ENCODE measurements around the gene GALNT15. TPM values are rescaled to one million over a fixed set of nuclear protein-coding genes. Genes with fewer than 3 reads are reported as not detected.

Gene GALNT15
- total and polyA plus RNA-seq, 7 donors = 1.2 to 211 (median 36.6) TPM

GRCh38 chr3:16248556-16248955 is 74.1 kb downstream of the GALNT15 start:
- no peak overlapping the region for H3K4me3 ChIP-seq
- 83 to 90% methylated on average over 5 of the region's 5 CpGs for WGBS, 2 donors
- TF ChIP-seq CTCF (IDR thresholded peaks at IDR 0.05) = no peak
- no peak for TF ChIP-seq EP300 (IDR thresholded peaks at IDR 0.05)
- TF ChIP-seq POLR2AphosphoS5 (IDR thresholded peaks at IDR 0.05) = no peak
- no peak for TF ChIP-seq POLR2A (IDR thresholded peaks at IDR 0.05)
- H3K36me3 ChIP-seq = no peaks in the 10 kb centered on the region
- peaks cover 0 to 19% (median 4%) of the 10 kb centered on the region in 4 donors for H3K4me1 ChIP-seq
- no peak overlapping the region for H3K27ac ChIP-seq
- no peak for DNase-seq
- intact Hi-C loops (cut with DNase I) = loop anchor here (5.0 kb wide), 1 partner anchor 431 kb away; no protein-coding TSS in a partner anchor
- no peaks in the 10 kb centered on the region for H3K9me3 ChIP-seq
- H3K27me3 ChIP-seq = no peaks in the 10 kb centered on the region

GRCh38 chr3:16249336-16249735 is 74.9 kb downstream of the GALNT15 start:
- no peaks in the 10 kb centered on the region for H3K9me3 ChIP-seq
- peaks cover 0 to 16% (median 2%) of the 10 kb centered on the region in 4 donors for H3K4me1 ChIP-seq
- H3K4me3 ChIP-seq = no peak overlapping the region
- intact Hi-C loops (cut with DNase I) = loop anchor here (5.0 kb wide), 1 partner anchor 432 kb away; no protein-coding TSS in a partner anchor
- no peaks in the 10 kb centered on the region for H3K27me3 ChIP-seq
- H3K36me3 ChIP-seq = no peaks in the 10 kb centered on the region
- 48 to 59% methylated on average over 3 of the region's 3 CpGs for WGBS, 2 donors
- no peak overlapping the region for H3K27ac ChIP-seq
- no peak for DNase-seq
- TF ChIP-seq POLR2A (IDR thresholded peaks at IDR 0.05) (no peak), EP300 (IDR thresholded peaks at IDR 0.05) (no peak), POLR2AphosphoS5 (IDR thresholded peaks at IDR 0.05) (no peak), CTCF (IDR thresholded peaks at IDR 0.05) (no peak)

- intact Hi-C loops (cut with DNase I) = loop anchor here (5.0 kb wide), 1 partner anchor 433 kb away; no protein-coding TSS in a partner anchor
- Histone ChIP-seq H3K27me3 (no peaks in the 10 kb centered on the region), H3K36me3 (no peaks in the 10 kb centered on the region), H3K4me1 (peaks cover 0 to 10% (median 0%) of the 10 kb centered on the region in 4 donors), H3K9me3 (no peaks in the 10 kb centered on the region), H3K27ac (no peak overlapping the region), H3K4me3 (no peak overlapping the region)
- 81 to 82% methylated on average over 3 of the region's 3 CpGs for WGBS, 2 donors
- no peak for DNase-seq
- TF ChIP-seq EP300 (IDR thresholded peaks at IDR 0.05) = no peak
- TF ChIP-seq POLR2A (IDR thresholded peaks at IDR 0.05) = no peak
- no peak for TF ChIP-seq CTCF (IDR thresholded peaks at IDR 0.05)
- no peak for TF ChIP-seq POLR2AphosphoS5 (IDR thresholded peaks at IDR 0.05)
Observed at GRCh38 chr3:16249886-16250285, 75.4 kb downstream of the GALNT15 start.

- WGBS, 2 donors = 77 to 87% methylated on average over 9 of the region's 9 CpGs
- no peak for DNase-seq
- no peaks in the 10 kb centered on the region for H3K9me3 ChIP-seq
- intact Hi-C loops (cut with DNase I) = no loop called here
- no peak overlapping the region for H3K27ac ChIP-seq
- H3K4me3 ChIP-seq = no peak overlapping the region
- H3K36me3 ChIP-seq = no peaks in the 10 kb centered on the region
- H3K27me3 ChIP-seq = no peaks in the 10 kb centered on the region
- H3K4me1 ChIP-seq = peaks cover 0 to 6% (median 0%) of the 10 kb centered on the region in 4 donors
- TF ChIP-seq CTCF (IDR thresholded peaks at IDR 0.05) = no peak
- TF ChIP-seq EP300 (IDR thresholded peaks at IDR 0.05) = no peak
- no peak for TF ChIP-seq POLR2A (IDR thresholded peaks at IDR 0.05)
- no peak for TF ChIP-seq POLR2AphosphoS5 (IDR thresholded peaks at IDR 0.05)
Observed at GRCh38 chr3:16251316-16252085, 77.0 kb downstream of the GALNT15 start.

Data from sigmoid colon (tissue), 7 donors.